Frontal cortex (tissue), 4 donors: ENCODE data around the gene CRACR2B. TPM values are rescaled to one million over a fixed set of nuclear protein-coding genes. Genes with fewer than 3 reads are reported as not detected.

Experiments
- DNase-seq, 2 donors: peaks; one replicate each; pipeline ENCODE4 v3.0.0; 2012; ENCODE audit warnings: low spot score in 2 of 2
- FAIRE-seq: peaks from 2 replicates; lab custom pipeline; 2012; peaks lifted over from hg19 to GRCh38; lab: Jason Lieb, UNC
- total RNA-seq: library from RNA; depleted of rRNA; stranded (reverse); fragments of >200 nt; gene quantifications from one replicate; pipeline ENCODE4 v1.2.3, GENCODE V29; 2014
- donor health status: control.
- donor health status: control.
- donor health status: control.

CRACR2B gene
- total RNA-seq, 1 donor from 2014 or later = 0.82 TPM

DNA sequence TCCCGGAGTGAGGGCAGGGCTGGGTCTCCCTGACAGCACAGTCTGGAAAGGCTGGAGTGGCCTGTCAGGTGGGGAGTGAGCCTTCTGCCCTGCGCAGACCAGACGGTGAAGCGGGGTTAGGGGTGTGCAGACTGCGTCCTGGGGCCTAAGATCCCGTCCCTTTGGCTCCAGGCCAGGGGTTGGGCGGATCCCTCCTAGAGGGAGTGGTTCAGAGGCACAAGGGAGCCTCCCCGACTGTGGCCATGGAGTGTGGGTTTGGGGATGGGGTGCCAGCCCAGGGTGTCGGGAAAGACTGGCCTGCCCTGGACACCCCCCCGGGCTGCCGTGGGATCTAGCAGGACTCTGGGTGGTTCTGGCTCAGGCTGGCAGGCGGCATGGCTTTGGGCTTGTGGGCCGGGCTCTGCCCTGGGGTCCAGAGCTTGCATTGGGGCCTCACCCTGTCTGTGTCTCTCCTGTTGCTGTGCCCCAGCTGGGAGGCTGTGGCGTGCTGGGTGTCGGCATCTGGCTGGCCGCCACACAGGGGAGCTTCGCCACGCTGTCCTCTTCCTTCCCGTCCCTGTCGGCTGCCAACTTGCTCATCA lies 34.5 kb downstream of the CRACR2B start:
- FAIRE-seq = no peak
- DNase-seq = no peak

DNA sequence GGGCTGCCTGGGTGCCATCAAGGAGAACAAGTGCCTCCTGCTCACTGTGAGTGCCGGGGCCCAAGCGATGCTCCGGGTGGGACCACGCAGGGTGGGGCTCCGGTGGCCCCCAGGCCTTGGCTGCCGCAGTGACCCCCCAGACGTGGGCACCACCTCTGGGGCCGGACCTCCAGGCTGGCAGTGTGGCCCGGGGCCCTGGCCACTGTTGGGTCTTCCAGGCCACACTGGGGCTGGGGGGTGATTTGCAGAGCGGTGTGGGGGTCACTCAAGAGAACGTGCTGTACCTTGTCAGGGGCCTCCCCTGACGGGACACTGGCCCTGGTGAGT lies 34.9 kb downstream of the CRACR2B start:
- FAIRE-seq (no peak), DNase-seq (no peak)

DNA sequence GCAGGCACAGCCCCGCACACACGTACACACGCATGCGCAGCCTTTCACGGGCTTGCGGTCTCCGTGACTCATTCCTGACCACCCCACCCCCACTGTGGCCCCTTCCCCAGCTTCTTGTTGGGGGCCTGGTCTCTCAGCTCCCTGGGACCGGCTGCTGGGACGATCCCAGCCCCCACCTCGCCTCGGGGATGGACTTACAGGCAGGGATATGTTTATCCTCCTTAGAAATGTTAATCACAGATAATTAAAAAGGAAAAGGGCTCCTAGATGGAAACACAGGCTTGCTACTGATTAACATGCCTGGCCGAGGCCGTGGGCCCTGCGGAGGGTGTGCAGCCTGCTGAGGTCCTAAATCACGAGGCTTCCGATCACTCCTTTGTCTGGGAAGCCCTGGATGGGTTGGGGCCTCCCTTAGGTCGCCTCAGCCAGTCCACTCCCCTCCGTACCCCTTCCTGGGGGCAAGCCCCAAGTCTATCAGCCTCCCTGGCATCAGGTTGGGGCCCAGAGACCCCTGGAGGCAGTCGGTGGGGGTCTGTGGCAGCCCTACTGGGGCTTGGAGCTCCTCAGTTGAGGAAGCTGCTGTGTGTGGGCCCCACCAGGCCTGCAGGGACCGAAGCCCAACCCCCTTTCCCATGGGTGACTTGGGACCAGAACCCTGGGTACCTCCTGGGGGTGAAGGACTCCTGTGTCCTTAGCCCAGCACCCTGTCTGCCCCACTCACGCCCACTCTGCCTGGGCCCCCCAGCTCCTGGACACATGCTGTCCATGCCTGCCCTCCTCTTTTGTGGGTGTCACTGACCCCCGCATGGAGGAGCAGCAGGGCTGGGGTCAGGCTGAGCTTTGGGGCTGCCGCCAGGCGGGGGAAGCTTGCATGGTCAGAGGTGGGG lies 35.5 kb downstream of the CRACR2B start:
- FAIRE-seq (no peak), DNase-seq (no peak)

DNA sequence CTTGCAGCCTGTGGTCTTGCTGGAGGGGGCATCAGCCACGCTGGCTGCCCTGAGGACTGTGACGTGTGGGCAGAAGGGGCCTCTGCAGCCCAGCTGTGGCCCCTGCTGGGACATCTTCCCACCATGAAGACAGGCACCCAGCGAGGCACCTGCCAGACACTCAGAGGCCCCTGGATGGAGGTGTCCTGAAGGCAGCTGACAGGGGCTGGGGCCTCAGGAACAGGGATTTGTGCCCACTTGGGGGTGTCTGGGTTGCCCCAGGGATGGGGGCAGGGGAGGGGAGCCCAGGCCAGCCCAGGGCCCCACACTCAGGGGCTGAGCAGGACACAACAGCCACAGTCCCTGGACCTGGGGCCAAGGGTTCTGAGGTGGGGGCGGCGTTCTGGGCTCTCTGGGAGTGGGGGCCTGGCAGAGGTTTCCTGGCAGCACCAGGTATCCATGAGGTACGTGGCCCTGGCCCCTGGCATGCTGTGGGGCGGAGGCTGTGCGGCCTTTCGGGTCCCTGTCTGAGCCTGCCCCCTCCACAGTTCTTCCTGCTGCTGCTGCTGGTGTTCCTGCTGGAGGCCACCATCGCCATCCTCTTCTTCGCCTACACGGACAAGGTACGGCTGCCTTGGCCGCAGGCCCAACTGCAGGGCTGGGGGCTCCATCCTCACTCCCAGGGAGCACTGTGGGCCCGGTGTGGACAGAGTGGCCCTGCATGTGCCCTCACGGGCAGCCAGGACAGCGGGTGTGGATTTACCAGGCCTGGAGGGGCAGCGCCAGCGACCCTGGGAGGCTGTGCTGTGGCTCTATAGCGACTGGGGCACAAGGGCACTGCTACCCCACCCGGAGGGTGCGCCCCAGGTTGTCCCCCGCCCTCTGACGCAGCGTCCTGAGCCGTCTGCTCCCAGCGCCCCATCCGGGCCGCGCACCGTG lies 36.5 kb downstream of the CRACR2B start:
- FAIRE-seq = no peak

DNA sequence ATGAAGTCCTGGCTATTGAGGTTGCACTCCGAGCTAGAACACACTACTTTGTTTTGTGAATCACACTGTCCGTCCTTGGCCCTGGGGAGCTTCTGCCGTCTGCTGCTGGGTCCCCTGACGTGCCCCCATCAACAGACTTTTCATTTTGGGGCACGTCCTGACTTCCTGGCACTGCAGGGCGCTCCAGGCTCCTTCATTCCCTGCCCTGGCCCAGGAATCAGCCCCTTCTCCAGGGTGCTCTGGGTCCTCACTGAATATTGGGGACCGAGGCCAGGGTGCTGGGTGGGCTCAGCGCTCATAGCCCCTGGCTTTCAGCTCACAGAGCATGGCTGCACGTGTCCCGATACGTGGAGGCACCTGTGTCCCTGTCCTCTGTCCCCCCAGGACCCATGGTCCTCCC lies 37.2 kb downstream of the CRACR2B start:
- no peak for FAIRE-seq
- no peak for DNase-seq

More for the DNA sequence above, 36.5 kb downstream of the CRACR2B start:
- DNase-seq = no peak

DNA sequence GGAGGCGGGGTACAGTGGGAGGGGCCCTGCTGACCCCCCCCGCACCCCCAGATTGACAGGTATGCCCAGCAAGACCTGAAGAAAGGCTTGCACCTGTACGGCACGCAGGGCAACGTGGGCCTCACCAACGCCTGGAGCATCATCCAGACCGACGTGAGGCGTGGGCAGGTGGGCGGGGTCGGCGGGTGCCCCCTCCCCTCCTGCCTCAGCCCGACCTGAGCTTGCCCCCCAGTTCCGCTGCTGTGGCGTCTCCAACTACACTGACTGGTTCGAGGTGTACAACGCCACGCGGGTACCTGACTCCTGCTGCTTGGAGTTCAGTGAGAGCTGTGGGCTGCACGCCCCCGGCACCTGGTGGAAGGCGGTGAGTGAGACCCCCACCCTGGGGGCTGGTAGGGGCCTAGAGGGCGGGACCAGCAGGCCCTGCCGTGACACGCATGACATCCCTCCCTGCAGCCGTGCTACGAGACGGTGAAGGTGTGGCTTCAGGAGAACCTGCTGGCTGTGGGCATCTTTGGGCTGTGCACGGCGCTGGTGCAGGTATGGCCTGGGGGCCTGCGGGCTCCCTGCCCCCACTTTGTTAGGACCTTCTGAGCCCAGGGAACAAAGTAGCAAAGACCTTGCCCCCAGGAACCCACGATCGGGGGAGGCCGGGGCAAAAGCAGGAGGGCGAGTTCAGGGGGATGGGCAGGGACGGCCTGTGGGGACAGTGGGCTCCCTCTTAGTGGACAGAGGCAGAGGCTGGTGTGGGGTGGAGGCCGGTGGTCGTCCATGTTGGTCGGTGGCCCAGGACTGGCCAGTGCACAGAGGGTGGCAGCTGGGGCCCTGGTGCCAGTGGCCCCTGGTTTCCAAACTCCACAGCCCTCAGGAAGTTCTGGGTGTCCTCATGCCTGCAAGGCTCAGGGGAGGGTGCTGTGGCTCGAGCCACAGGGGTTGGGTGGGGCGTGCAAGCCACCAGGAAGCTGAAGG lies 38.0 kb downstream of the CRACR2B start:
- FAIRE-seq (no peak), DNase-seq (no peak)

DNA sequence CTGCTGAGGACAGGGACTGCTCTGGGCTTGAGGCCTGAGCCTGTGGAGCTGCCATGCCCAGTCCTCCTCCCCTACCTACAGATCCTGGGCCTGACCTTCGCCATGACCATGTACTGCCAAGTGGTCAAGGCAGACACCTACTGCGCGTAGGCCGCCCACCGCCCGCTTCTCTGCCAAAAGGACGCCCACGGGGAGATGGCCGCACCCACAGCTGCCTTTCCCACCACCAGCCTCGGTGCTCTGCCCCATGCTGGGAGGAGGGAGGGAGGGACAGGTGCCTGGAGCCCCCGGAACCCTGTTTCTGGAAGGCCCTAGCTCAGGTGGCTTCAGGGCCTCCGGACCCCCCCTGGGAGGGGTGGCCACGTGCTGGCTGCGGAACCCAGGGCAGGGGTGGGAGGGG lies 38.8 kb downstream of the CRACR2B start:
- DNase-seq (no peak), FAIRE-seq (no peak)

DNA sequence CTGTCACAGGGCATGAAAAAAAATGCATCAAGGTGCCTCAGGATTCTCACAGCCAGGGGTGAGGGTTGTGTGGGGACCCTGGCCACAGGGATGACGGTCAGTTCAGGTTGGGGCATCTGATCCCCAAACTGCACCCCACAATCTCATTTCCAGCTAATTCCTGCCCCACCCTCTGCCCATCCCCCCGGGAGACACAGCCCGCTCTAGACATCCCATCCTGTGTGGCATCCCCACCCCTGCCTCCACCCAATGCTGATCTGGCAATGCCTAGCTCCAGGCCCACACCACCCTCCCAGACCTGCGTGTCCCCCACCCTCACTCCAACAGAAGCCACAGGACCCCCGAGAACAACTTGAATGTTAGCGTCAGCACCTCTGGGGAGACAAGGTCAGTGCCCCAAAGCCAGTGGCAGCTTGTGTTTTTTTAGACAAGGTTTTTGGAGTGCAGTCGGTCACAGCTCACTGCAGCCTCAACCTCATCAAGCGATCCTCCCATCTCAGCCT lies 40.2 kb downstream of the CRACR2B start:
- no peak for FAIRE-seq
- DNase-seq = no peak

DNA sequence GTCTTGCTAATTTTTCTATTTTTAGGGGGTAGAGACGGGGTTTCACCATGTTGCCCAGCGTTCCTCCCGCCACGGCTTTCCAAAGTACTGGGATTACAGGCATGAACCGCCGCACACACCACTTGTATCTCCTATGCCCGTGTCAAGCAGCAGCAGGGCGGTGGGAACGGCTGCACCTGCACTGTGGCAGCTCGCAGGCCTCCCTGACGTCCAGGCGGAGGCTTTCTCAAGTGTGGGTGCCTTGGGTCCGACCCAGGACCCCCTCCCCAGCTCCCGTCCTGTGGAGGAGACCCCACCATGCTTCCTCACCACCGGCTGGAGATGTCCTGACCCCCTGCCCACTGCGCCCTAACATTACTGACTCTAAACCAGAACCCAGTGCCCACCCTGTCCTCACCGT lies 40.7 kb downstream of the CRACR2B start:
- FAIRE-seq = no peak
- DNase-seq = no peak

DNA sequence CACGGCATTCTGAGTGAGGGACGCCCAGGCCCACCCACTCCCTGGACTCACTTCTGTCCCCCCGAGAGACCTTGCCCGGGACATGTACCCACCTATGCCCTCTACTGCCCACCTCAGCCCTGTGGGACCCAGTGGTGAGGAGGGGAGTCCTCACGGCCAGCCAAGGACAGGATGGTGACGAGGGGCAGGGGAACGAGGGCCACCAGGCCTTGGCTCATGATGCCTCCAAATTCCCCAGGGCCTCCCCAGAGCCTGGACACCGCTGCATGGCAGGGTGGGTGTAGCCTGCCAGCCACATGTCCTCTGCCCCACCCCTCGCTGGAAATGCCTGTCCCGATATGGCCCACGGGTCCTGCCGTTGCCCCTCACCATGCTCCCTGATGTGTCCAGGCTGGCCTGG lies 41.1 kb downstream of the CRACR2B start:
- FAIRE-seq (no peak), DNase-seq (no peak)

DNA sequence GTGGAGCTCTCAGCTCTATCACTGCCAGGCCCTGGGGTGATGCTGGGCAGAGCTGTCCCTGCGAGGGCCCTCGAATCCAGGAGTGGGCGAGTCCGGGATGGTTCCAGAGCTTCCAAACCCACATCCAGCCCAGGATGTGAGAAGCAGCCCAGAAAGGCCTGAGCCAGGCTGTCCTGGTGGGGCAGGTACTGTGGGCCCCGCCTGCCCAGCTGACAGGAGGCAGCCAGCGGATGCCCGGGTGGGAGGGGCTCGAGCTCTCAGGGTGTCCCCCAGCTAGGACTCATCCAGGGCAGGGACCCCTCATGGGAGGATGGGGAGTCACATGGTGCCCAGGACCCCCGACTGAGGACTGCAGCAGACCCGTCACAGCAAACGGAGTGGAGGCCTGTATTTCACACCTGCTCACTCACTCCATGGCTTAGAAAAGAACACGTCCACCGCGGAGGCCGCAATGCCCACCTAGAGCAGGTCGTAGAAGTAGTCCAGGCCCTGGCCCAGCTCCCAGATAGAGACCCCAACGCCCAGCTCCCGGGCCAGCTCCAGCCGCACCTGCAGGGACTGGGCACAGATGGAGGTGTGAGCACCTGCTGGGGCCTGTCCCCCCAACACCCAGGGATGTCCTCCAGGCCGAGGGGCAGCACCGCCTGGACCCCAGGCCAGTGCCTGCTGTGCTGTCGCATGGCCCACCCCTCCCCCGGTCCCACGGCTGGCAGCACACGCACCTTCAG lies 41.8 kb downstream of the CRACR2B start:
- no peak for FAIRE-seq

DNA sequence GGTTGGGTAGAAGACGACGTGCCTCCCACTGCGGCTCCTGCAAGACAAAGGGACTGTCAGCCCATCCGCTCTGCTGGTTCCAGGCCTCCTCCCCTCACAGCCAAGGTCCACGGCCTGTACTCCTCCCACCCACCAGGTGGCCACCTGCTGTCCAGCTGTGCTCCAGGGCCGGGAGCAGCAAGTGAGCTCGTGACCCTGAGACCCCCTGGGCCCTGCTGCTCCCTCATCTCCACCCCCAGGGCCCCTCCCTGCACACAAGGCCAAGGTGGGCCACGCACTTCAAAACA lies 42.4 kb downstream of the CRACR2B start:
- no peak for DNase-seq
- FAIRE-seq = no peak

More for the DNA sequence above, 41.8 kb downstream of the CRACR2B start:
- DNase-seq = no peak

DNA sequence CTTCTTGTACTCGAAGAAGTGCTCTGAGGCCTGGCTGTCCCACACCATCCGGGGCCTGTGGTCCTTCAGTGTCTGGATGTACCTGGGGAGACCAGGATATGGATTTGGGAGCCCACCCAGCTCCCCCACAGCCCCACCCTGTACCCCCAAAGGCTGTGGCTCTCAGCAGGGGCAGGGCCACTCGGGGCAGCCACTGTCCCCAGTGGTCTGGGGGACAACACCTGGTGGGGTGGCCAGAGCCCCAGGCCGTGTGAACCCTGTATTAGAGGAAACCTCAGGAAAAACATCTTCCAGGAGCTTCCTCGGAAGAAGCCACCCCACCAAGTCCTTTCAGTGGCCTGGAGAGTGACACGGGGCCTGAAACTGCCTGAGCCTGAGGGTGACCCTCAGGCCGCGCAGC lies 42.7 kb downstream of the CRACR2B start:
- DNase-seq (no peak), FAIRE-seq (no peak)

DNA sequence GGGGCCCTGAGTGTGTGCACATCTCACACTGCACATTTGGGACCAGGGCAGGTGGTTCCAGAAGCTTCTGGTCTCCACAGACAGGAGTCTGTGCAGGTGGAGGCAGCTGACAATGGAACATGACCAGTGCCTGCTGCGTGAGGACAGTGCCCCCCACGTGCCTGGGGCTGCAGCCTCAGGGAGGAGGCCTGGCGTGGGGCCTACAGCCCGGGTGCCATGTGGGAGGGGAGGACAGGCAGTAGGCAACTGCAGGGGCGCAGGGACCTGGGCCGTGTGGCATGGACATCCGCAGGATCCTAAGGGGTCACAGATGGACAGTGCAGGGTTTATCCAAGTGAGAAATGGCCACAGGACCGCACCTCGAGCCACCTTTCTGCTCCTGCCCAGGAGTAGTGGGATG lies 43.8 kb downstream of the CRACR2B start:
- FAIRE-seq (no peak), DNase-seq (no peak)

DNA sequence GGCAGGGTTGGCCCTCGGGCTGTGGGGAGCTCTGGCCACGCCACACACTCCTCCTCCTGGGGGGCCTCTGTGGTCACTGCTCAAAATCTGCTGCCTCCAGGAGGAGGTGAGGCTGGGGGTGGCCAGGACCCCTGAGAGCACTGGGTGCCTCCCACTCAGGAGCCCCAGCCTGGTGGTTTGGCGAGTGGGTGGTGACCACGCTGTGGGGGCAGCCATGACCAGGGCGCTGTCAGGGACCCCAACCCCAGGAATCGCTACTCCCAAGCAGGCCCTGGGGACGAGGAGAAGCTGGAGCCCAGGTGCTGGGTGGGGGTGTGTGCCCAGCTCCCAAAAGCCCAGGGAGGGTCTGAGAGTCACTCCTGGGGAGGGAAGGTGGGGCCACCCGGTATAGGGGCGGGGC lies 45.1 kb downstream of the CRACR2B start:
- FAIRE-seq (no peak), DNase-seq (no peak)

DNA sequence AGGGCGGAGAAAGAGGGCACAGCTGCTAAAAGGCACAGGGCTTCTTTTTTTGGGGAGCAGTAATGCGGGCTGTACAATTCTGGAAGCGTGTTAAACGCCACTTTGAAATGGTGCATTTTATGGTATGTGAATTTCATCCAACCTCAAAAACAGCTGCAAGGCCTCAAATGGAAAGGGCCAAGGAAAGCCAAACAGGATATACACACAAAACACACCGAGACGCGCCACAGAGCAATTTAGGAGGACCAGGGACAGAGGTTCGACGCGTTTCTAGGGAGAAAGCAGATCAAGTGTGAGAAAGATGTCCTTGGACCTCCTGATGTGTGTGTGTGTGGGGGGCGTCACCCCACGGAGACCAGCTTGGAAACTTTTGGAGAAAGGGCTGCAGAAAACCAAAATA lies 46.0 kb downstream of the CRACR2B start:
- no peak for FAIRE-seq
- DNase-seq = no peak

DNA sequence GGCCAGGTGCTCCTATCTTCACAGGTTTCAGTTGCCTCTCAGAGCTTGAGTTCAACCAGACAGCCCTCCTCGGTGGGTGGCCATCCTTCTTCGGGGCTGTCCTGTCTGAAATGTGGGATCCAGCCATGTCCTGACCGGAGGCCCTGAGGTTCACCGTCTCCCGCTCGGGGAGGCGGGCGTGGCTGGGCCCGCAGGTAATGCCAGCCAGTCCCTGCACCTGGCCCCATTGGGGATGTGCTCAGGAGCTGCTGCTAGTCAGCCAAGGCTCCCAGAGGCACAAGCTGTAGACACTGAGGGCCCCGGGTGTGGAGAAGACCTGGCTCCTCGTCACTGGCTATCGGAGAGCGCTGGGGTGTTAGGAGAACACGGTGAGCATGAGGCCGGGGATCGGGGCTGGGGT lies 47.5 kb downstream of the CRACR2B start:
- DNase-seq (no peak), FAIRE-seq (no peak)

DNA sequence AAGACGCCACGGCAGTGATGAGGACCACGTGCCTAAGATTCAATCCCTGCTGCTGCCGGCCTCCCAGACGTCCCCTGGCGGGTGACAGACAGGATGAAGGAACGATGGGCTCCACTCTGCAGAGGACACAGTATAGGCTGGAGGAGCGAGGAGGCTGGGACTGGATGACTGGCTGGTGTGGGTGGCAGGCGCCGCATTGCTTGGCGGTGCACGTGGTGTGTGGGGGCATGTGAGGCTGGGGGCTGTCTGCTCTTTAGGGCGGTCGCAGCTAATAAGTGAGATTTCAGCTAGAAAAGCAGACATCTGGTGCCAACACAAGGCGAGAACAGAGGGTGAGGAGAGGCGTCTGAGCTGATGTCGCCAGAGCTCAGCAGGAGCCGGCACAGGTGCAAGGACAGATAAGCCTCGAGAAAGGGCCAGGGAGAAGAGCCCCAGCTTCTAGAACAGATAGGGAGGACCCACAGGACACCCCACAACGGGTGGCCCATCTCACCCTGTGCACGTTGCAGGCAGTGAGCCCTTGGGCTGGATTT lies 48.1 kb downstream of the CRACR2B start:
- no peak for FAIRE-seq
- no peak for DNase-seq

DNA sequence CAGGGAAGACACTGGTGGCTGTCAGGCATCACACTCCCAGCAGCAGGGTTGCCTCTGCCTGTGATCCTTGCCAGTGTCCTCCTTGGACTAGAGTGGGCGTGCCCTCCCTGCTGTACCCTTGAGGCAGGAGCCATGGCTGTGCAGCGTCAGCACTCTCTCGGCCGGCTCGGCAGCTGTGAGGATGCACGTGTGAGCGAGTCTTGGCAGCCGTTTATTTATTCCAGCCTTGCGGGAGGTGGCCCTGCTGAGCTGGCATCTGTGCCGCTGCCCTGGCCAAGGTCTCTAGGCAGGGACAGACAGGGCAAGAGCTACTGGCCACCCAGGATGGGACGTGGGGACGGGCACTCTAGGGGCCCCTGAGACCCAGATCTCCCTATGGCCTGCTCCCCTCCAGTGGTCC lies 48.8 kb downstream of the CRACR2B start:
- no peak for FAIRE-seq
- no peak for DNase-seq
